ENCODE data around the gene UBALD1.
A peak's percentile ranks its signal among the peaks of the same experiment; 100 is the strongest.

The UBALD1 gene

DNA sequence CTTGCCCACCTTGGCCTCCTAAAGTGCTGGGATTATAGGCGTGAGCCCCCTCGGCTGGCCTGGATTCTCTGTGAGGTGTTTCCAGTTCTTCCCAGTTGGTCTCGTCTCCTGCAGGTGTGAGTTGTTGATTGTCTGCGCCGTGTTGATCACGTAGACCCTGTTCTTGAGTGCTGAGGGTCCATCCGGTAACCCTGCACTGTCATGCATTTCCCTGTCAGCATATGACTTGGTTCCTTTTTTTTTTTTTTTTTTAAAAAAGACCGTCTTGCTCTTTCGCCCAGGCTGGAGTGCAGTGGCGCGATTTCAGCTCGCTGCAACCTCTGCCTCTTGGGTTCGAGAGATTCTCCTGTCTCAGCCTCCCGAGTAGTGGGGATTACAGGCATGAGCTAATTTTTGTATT lies 27.2 kb upstream of the UBALD1 start:
- no peak for DNase-seq

DNA sequence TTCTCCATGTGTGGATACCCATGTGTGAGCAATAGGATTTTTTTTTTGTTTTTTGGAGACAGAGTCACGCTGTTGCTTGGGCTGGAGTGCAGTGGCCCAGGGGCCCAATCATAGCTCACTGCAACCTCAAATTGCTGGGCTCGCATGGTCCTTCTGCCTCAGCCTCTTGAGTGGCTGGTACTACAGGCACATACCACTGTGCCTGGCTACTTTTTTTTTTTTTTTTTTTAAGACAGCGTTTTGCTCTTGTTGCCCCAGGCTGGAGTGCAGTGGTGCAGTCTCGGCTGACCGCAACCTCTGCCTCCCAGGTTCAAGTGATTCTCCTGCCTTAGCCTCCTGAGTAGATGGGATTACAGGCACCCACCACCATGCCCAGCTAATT lies 26.6 kb upstream of the UBALD1 start:
- no peak for DNase-seq

DNA sequence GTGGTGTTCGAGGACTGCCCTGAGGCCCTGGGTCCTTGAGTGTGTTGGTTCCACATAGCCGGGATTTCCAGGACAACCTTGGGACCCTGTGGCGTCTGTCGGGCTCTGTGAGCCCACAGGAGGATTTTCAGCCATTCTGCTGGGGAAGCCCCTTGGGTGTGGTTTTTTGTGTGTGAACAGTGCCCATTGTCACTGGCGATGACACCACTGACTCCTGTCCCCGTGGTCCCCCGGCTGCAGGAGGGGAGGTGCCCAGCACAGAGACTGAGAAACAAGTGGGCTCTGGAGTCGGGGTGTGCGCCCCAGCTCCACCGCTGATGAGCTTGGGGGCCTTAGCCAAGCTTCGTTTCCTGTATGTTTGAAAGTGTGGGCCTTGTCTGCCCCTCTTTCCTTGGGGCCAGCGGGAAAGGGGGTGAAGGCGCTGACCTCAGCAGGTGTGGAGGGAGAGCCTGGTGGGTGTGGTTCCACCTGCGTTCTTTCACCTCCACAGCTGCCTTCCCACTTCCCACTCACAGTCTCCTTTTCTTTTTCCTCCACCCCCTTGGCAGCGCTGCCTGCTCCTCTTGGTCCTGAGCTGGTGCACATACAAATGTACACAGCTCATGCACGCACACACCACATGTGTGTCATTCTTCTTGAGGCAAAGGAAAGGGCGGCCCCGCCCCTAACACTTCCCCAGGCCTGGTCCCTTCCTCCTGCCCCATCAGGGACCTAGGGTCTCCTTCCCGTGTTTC lies 26.1 kb upstream of the UBALD1 start:
- DNase-seq = no peak

DNA sequence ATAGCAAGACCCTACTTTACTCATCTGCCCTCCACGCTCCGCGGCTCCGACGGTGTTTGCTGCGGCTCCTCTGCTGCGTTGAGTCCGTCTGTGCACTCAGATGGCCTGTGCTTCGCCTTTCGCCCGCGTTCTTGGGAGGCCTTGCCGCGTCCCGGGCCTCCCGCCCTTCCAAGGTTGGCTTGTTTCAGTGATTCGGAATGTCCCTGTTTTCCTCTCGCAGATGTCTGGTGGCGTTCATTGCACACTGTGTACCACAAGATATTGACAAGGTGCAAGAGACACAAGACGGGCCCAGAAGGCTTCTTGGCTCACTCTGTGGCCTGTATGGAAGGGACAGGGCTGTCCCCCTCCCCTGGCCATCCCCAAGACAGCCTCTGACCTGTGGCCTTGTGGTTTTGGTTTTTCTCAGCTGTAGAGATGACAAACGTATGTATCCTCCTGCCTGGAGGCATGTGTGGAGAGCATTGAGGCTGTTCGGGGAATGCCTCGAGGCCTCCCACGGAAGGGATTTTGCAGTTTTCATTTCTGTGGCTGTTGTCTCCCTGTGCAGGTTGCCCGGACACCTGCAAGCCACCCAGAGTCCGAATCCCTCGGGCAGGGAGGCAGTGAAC lies 25.3 kb upstream of the UBALD1 start:
- no peak for DNase-seq

DNA sequence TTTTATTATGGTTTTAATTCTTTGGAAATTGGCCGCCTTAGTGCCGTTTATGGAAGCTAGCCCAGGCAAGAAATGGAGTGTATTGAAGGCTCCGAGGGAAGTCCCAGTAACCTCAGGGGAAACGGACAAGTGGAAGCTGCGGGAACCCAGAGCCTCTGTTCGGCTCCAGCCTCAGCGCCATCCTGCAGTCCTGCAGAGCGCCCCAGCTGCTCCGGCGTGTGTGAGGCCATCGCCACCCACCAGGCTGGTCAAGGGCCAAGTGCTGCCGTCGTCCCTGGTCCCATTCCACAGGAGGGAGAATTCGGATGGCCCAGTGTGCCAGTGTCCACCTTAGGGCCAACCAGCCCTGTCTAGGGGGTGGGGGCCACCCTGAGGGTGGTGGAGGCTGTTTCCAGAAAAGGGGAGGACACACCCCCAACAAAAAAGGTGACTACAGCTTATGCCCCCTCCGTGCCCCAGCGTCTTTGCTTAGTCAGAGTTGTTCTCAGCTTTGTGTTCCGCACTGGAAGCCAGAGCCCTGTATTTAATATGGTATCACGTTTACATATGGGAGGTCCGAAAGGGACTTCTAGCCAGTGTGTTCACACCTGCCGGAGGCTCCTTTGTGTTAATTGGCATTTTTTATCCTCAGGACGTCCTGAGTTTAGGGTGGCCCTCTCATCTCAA lies 22.9 kb upstream of the UBALD1 start:
- no peak for DNase-seq

DNA sequence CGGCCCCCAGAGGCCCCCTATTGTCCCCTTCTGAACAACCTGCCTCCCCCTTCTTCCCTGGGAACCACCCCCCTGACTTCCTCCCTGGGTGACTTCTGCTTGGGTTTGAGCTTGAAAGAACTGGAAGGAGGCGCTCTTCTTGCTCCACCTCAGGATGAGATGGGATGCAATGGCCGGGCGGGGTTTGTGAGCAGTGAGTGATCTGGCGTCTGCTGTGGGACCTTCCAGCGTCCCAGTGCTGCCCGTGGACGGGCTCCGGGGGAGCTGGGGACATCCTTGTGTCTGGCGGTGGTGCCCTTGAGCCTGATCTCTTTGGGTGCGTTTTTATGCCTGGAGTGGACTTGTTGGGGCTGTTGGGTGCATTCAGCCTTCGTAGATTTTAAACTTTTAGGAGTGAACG lies 21.5 kb upstream of the UBALD1 start:
- DNase-seq = no peak

DNA sequence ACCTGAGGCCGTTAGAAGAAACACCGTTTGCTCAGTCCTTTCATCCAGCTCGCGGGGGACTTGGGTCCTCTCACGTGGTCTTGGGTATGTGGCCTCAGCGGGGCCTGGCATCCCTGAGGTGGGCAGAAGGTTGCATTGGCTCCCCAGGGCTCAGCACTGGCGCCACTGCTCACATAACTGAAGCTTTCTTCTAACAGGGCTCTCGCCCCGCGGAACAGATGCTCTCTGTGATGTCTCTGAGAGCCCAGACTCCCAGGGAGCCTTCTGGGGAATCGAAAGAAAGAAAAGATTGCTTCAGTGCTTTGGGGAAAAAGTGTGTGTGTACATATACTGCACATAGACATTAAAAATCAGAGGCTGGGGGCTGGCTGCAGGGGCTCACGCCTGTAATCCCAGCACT lies 20.1 kb upstream of the UBALD1 start:
- no peak for DNase-seq

DNA sequence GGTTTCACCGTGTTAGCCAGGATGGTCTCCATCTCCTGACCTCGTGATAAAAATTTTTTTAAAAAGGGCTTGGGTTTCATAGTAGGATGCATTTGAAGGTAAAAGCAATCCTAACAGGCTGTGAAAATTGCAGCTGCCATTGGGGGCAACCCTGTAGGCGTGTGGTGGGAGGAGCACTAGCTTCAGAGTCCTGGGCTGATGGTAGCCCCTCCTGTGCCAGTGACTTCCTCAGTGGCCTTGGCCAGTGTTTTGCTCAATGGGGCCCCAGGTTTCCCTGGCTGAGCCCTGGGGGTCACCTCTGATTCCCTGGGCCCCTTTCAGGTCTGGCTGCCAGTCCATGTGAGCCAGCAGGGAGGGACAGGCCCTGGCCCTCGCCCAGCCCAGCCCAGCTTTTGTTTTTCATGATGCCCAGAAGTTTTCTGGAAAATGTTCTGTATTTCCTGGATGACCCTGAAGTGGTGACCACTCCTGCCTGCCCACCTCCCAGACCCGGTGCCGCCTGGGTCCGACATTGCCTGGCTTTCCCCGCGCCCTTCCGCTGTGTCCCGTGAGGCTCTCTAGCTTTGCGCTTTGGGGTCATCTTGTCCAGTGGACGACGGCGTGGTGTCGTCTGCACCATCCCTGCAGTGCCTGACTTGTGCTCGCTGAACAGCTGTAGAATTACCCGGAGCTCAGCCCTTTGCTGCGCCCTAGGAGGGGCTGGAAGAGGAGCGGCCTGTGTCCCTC lies 19.4 kb upstream of the UBALD1 start:
- DNase-seq = no peak

DNA sequence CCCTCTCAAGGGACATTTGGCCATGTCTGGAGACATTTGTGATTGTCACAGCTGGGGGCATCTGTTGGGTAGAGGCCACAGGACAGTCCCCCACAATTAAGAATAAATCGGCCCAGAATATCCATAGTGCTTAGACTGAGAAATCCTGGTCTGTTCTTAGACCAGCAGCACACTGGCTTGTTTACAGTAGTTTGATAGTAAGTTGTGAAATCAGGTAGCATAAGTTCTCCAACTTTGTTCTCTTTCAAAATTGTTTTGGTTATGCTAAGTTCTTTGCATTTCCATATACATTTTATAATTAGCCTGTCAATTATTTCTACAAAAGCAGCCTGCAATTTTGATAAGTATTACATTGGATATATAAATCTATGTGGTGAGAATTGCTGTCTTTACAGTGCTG lies 16.8 kb upstream of the UBALD1 start:
- DNase-seq = no peak

DNA sequence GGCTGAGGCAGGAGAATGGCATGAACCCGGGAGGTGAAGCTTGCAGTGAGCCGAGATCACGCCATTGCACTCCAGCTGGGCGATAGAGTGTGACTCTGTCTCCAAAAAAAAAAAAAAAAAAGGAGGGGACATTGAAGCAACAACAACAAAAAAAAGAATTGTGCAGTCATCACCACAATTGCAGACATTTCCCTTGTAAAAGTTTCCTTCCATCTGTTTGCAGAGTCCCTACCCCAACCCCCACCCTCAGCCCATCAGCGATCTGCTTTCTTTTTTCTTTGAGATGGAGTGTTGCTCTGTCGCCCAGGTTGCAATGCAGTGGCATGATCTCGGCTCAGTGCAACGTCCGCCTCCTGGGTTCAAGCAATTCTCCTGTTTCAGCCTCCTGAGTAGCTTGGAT lies 13.6 kb upstream of the UBALD1 start:
- DNase-seq = no peak

DNA sequence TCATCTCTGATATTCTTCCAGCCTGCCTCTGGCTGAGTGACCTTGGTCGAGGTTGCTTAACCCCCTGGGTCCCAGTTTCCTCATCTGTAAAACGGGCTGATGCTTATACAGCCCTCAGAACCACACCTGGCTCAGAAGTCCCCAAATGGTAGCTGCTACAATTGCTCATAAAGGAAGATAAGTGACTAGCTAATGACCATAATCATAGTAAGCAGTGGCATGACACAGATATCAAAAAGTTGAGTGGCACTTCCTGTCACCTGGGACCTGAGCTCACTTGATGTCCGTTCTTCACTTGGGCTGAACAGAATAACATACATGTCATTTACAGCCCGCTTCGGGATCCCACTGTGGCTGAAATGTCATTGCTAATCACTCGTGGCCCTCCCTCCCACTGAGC lies 11.7 kb upstream of the UBALD1 start:
- DNase-seq = no peak

DNA sequence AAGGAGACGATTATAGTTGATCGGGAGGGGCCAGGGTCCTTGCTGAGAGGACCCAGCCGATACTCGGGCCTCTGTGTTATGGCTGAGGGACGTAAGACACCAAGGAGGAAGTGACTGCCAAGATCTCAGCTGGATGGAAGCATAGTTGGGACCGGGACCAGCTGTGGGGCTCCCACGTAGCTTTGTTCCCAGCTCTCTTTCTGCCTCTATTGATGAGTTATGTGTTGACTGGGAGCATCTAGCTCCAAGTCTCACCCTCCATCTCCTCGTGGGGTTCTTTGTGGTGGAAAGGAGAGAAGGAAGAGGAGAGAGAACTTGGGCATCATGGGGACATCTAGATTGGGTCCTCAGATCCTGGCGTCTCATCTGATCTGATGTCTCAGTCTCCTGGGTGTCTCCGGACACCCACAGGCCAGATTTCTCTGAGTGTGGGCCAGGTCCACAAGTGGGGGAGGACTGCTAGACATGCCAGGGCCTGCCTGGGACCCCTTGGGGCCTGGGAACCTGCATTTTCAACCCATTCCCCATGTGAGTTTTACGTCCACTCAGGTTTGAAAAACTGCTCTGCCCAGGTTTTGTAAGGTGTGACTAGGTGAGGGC lies 11.0 kb upstream of the UBALD1 start:
- no peak for DNase-seq

DNA sequence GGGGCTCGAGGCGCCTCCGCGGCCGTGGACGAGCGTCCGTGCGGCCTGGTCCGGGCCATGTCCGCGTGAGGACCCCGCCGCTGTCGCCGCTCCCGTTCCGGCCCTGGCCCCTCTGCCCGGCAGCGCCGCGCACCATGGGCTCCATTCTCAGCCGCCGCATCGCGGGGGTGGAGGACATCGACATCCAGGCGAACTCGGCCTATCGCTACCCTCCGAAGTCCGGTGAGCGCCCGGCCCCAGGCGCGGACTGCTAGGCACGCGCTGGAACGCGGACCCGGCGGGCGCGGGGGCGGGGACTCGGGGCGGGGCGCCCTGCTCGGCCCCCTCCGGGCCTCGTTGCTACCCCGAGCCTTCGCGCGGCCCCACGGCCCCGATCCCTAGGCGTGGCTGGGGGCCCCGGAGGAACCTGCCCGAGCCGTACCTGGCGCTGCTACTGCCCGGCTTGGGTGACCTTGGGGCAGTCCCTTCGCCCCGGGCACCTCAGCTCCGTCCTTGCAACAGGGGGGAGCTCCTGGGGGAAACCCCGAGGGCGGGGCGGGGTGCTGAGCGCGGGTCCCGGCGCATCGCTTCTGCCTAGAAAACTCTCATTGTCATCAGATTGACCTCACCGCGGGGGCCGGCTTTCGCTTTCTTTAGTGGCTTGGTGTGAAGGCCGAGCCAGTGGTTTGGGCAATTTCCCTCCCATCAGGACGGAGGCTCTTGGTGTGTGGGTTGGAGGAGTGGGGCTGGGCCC lies 10.3 kb upstream of the UBALD1 start:
- DNase-seq = no peak

DNA sequence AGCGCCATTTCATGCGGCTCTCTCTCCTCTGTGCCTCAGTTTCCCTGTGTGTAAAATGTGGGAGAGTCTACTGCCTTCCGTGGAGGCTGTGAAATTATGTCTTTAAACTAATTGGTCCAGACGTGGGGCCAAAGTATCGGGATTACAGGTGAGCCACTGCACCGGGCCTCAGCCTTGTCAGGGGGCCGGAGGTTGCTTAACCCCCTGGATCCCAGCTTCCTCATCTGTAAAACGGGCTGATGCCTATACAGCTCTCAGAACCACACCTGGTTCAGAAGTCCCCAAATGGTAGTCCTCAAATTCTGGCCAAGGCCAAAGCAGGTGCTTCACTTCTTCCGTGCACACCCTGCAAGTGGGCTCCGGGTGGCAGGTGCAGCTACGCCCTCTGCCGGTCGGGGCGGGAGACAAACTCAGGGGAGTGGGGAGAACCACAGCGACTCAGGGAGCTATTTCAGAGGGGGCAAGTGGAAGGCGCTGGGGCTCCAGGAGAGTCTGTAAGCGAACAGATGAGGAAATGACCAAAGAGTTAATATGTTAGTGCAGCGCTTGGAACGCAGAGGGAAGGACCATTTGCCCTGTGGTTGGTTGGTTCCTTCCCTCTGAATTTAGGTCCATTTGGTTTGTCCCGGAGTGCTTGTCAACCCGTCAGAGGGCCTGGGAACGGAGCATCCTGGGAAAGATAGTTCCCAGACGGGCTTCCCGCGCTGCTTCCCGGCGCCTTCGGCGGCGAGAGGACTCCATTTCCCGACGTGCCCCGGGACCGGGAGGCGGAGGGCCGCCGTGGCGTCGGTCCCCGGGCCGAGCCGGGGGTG lies 9.5 kb upstream of the UBALD1 start, which contains the start of gene MGRN1:
Gene MGRN1, plus strand, starts transcription at position 812 of the 812 bp plus-strand sequence. CDS start 135 bp downstream, outside the sequence.
- peak; percentile 82 to 88 for DNase-seq

DNA sequence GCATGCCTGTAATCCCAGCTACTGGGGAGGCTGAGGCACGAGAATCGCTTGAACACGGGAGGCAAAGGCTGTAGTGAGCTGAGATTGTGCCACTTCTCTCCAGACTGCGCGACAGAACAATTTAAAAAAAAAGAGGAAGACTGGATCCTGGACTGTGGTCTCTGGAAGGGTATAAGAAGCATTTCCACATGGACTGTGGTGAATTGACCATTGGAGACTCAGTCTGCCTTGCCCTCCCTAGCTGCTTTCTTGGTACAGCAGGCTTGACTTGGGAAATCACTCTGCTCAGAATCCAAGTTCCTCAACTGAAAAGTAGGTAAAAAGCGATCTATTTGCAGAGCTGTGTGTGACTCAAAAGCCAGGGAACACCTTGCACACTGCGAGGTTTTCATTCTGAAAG lies 8.9 kb upstream of the UBALD1 start:
- DNase-seq = no peak

DNA sequence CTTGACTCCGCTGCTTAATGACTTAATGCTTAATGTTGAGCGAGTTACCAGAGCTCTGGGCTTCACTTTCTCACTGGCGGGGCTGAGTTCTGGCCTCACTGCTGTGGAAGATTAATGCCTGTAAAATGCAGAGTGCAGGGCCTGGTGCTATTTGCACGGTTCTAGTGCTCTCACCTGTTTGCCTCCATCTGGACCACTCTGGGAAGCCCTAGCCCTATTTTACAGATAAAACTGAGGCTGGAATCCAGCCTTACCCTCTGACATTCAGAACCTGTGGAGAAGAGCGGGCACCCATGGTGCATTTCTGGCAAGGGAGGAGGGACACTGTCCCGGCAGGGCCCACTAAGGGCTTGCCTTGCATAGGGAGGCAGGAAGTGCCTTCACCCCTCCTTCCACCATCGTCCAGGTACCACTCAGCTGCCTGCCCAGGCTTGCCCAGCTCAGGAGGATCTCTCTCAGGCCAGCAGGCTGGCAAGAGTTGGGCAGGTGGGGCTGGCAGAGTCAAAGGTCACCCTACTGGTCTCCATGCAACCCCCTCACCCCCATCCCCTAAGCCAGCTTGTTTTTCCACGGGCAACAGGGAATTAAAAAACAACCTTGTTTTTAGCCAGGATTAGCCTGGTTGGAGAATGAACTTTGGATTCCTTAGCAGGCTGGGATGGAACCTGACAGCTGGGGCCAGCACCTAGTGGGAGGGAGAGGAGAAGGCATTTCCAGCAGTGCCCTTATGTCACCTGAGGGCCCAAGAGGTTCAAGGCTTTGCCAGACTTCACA lies 4.1 kb upstream of the UBALD1 start:
- DNase-seq = no peak

DNA sequence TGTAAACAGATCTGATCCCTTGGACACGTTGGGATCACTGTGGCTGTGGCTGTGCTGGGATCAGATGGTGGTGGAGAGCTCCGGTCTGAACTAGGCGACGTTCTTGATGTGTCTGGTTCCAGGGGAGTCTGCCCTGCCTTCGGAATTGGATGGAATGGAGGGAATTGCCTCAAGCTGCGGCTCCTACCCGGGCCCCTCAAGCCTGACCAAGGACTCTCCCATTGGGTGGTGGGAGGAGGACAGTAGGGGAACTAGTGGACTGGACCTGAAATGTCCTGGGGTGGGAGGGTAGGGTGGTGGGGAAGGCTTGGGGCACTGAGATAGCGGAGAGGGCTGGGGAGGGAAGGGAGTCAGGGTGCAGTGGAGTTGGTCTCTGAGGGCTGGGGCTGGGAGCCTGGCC lies 3.2 kb upstream of the UBALD1 start:
- no peak for DNase-seq

DNA sequence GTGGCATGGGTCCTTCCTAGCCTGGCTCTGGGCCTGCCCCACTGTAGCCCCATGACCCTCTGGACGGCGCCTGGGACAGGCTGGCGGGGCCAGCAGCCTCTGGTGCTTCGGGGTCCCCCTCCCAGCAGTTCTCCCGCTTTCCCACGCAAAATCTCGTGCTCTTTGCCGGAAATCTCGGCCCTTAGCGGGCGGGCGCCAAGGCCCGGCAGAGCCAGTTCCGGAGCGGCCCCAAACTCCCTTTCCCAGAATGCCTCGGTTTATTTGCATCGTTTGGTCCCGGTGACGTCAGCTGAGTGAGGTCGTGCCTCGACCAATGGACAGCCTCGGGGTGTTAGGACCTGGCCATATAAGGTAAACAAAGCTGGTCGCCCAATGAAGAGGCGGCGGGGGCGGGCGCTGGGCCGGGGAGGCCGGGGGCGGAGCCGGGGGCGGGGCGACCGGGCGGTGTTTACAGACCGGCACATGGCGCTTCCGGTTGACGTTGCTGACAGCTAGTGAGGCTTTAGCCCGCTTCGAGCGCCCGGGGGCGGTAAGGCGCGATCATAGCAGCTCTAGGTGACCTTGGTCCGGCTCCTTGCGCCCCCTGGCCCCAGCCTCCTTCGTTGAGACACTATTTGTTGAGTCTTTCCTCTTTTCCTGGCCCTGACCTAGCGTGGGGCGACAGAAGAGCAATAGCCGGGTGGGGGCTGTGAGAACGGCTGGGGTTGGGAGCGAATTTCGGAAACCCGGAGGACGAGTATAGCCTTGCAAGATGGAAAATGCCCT lies 1.5 kb upstream of the UBALD1 start:
- DNase-seq = peak; percentile 96 to 97

DNA sequence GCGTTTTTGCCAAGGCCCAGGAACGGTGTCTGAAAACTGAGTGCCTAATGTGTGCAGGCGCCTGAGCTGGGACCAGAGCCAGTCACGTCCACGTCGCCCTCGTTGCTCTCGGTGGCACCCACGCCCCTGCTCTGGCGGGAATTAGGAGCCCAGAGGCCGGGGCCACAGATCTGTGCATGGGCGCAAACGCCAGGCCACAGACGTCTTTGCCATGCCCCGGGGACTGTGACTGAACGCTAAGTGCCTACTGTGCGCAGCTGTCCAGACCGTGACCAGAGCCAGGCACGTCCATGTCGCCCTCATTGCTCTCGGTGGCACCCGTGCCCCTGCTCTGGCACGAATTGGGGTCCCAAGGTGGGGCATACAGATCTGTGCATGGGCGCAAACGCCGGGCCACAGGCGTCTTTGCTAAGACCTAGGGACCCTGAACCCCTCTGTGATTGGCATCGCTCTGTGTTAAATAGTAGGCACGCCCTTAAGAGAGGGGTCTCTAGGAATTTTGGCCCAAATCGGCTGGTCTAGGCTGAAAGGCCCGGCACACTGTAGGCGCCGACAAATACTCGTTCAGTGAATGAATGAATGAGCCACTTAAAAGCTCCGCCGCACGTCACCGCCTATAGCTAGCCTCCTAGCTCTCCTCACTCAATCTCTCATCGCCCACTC lies 827 bp upstream of the UBALD1 start:
- DNase-seq = no peak
